Measurements from ENCODE around the gene TIAM2. TPM values are rescaled to one million over a fixed set of nuclear protein-coding genes. Genes with fewer than 3 reads are reported as not detected.
"Not testable (repeated sequence)": the region's sequence is repeated elsewhere in the genome, so short reads cannot be mapped to it uniquely, and the experiment has no call there.

The TIAM2 gene
- total RNA-seq, 2 donors from 2014 or later: 2.5 to 12.5 TPM

DNA sequence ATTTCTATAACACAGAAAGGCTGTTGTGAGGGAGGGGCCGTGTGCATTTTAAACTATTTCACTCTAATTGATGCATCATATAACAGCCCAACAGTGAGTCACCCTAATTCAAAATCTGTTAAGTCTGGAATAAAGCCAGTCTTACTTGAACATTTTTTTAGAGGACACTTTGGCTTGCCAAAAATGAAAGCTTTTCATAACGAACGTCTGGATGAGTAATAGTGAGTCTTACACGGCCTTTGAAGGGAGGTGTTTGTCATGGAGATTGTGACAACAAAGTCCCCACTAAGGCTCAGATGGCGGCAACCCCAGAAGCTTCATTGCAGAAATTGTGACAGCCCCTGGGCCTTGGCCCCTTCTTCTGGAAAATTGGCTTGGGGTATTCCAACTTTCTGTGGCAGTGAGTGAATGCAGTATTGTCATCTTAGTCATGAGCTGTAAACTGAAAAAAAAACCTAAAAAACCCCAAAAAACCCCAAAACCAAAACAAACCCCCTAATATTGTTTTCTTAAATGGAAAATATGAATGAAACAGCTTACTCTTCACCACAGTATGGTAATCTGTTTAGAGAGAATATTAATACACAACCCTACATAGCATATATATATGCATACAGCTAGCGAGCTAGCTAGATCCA is 176.1 kb downstream of the TIAM2 start:
- no peaks in the 10 kb centered on the region for H3K9me3 Mint-ChIP-seq
- H3K27ac Mint-ChIP-seq: peak overlapping the region; percentile 84 to 91
- H3K36me3 Mint-ChIP-seq: peaks cover 0 to 27% of the 10 kb centered on the region in 2 donors
- ATAC-seq (peak; percentile 95 to 97), DNase-seq (ENCODE audit: low spot score in 2 of 2) (peak; percentile 81 to 88)

DNA sequence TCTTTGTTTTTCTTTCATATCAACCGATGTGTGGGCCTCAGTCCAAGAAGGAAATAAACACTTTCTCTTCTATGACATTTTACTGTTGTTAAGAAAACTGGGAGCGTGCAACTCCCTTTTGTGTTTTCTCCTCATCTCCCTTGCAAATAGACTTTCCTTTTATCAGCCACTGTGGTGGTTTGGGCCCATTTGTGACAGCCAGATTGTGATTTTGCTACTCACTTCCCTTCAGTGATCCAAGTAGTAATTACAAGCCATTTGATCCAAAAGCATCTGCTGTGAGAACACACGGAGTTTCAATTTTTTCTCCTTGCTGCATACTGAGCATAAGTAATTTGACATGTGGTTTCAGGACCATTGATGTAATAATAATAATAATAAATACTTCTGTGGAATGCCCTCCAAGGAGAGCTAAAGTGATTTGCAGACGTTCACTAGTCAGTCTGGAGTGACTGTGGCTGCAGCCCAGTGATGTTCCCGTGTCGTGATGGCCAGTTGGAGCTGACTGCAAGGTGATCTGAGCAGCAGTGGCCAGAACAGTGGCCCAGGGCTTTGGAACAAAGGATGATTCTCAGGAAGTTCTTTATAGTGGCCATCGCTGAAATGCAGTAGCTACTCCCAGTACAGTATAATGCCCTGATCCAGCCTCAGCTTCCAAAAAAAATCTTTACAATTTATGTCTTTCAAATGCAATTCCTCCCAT is 176.8 kb downstream of the TIAM2 start:
- no peak for ATAC-seq
- Mint-ChIP-seq H3K36me3 (peaks cover 0 to 22% of the 10 kb centered on the region in 2 donors), H3K9me3 (no peaks in the 10 kb centered on the region), H3K27ac (peak overlapping the region; percentile 84 to 91)
- DNase-seq (ENCODE audit: low spot score in 2 of 2): no peak

DNA sequence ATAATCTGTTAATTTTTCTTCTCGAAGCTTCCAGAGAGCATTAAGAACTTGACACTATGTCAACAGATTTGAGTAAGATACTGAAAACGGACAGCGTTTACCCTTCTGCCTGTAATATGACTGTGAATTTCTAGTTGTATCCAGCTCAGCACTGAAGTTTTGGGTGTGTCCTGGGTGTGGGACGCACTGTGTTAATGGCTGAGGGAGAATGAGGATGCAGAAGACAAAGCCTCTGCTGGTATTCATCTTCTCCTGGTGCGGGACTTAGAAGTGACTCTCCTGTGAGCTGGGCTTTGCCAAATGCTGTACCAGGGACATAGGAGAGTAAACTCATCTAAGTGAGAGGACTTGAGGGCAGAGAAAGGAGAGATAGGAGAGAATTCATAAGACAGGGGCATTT is 178.4 kb downstream of the TIAM2 start:
- Mint-ChIP-seq H3K27ac (peak overlapping the region; percentile 0 to 38), H3K36me3 (peaks cover 0 to 21% of the 10 kb centered on the region in 2 donors)

DNA sequence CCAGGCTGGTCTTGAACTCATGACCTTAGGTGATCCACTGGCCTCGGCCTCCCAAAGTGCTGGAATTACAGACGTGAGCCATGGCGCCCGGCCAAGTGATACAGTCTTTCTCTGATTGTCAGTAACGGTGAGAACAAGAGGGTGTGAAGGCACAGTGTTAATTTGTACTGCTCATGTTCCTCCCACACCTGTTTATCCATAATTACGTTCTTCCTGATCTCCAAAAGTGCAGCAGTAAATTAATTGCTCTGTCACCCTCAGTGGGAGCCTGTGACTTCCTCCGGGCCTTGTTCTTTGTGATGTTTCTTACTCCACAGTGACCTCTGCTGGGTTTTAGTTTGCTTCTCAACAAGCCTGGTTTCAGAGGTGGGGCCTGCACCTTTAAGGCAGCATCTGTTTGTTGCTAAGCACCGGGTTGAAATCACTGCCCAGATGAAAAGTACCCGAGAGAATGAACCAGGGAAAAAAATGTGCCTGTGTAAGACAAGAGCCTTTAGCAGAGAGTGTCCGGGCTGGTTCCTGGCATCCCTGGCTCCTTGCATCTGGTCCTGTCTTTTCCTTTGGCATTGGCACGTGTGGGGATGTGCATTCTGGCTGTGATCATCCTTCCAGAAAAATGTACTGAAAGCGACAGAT is 179.6 kb downstream of the TIAM2 start:
- H3K36me3 Mint-ChIP-seq: peaks cover 0 to 13% of the 10 kb centered on the region in 2 donors
- no peaks in the 10 kb centered on the region for H3K9me3 Mint-ChIP-seq
- ATAC-seq: peak; percentile 29 to 34
- H3K27ac Mint-ChIP-seq: no peak overlapping the region
- peak in 1 of 2 donors; percentile 63 for DNase-seq (ENCODE audit: low spot score in 2 of 2)

More for the DNA sequence above, 178.4 kb downstream of the TIAM2 start:
- H3K9me3 Mint-ChIP-seq: no peaks in the 10 kb centered on the region
- ATAC-seq (no peak), DNase-seq (ENCODE audit: low spot score in 2 of 2) (no peak)

DNA sequence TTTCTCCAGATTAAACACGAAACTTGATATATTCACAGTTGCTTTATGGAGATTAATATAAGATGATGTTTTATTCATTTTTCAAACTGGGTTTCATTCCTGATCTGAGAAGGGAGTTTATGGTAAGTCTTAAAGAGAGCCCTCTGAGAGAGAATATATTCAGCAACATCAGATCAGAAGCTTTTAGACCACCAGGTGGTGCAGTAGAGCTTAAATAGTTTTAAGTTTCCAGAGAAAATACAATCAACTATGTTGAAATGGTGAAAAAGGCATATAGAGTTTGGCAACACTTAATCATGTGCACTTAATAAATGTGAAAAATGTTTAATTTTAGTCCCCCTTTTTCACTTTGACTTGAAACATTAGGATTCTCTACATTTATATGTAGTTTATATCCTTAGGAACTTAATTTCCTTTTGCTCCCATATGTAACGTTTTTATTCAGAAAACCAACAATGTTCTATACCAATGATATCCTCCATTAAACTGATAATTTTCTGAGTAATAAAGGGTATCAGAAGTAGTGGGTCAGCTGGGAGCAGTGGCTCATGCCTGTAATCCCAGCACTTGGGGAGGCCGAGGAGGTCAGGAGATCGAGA is 182.3 kb downstream of the TIAM2 start:
- Mint-ChIP-seq H3K36me3 (peaks cover 0 to 14% of the 10 kb centered on the region in 2 donors), H3K9me3 (no peaks in the 10 kb centered on the region), H3K27ac (no peak overlapping the region)
- peak in 1 of 2 donors; percentile 58 for DNase-seq (ENCODE audit: low spot score in 2 of 2)
- ATAC-seq: peak; percentile 47 to 50

DNA sequence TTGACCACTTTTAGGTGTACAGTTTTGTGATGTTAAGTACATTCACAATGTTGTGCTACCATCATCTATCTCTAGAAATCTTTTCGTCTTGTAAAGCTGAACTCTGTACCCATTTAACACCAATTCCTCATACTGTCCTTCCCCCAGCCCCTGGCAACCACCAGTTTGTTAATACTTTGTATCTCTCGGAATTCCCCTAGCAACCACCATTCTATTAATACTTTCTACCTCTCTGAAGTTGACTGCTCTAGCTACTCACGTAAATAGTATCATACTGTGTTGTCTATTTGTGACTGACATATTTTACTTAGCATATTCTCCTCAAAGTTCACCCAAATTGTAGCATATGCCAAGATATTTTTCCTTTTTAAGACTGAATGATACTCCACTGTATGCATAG is 186.4 kb downstream of the TIAM2 start:
- no peak for ATAC-seq
- DNase-seq (ENCODE audit: low spot score in 2 of 2): no peak
- H3K36me3 Mint-ChIP-seq: peaks cover 0 to 5% of the 10 kb centered on the region in 2 donors
- peak overlapping the region in 1 of 2 donors; percentile 9 for H3K27ac Mint-ChIP-seq
- H3K9me3 Mint-ChIP-seq: no peaks in the 10 kb centered on the region

DNA sequence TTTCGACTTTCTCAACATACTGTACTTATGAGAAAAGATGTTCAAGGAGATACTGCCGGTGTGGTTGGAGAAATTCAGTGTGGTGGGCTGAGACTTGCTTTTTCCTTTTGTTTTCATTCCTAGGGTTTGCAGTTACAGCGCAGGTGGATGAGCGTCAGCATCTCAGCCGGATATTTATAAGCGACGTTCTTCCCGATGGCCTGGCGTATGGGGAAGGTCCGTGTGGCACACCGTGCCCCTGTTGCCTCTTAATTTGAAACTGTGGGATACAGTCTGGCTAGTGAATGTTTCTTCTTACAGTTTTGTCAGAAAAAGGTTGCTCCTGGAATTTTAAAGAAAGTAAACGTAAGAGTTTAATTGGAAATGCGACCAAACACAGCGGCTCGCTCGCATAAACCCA is 187.0 kb downstream of the TIAM2 start:
- no peaks in the 10 kb centered on the region for H3K9me3 Mint-ChIP-seq
- ATAC-seq: no peak
- no peak for DNase-seq (ENCODE audit: low spot score in 2 of 2)
- peak overlapping the region in 1 of 2 donors; percentile 9 for H3K27ac Mint-ChIP-seq
- H3K36me3 Mint-ChIP-seq: peaks cover 0 to 5% of the 10 kb centered on the region in 2 donors

DNA sequence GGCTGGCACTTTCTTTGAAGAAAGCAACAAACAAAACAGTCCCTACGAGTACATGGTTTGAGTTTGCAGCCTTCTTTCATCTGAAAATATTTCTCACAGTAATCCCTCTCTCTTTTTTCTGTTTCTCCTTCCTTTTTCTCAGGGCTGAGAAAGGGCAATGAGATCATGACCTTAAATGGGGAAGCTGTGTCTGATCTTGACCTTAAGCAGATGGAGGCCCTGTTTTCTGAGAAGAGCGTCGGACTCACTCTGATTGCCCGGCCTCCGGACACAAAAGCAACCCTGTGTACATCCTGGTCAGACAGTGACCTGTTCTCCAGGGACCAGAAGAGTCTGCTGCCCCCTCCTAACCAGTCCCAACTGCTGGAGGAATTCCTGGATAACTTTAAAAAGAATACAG is 188.0 kb downstream of the TIAM2 start:
- Mint-ChIP-seq H3K9me3 (no peaks in the 10 kb centered on the region), H3K36me3 (peaks cover 0 to 5% of the 10 kb centered on the region in 2 donors), H3K27ac (peak overlapping the region in 1 of 2 donors; percentile 55)
- ATAC-seq (no peak), DNase-seq (ENCODE audit: low spot score in 2 of 2) (no peak)

DNA sequence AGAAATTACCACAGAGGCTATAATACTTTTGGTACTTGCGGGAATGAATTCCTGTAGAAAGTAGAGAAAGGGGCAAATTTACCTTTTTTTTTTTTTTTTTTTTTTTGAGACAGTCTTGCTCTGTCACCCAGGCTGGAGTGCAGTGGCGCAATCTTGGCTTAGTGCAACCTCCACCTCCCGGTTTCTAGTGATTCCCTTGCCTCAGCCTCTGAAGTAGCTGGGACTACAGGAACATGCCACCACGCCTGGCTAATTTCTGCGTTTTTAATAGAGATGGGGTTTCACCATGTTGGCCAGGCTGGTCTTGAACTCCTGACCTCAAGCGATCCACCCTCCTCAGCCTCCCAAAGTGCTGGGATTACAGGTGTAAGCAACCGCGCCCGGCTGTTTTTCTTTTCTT is 189.9 kb downstream of the TIAM2 start:
- not testable (repeated sequence) for H3K27ac Mint-ChIP-seq; DNase-seq (ENCODE audit: low spot score in 2 of 2); ATAC-seq; H3K9me3 Mint-ChIP-seq
- H3K36me3 Mint-ChIP-seq: peaks cover 0 to 12% of the 10 kb centered on the region in 2 donors

DNA sequence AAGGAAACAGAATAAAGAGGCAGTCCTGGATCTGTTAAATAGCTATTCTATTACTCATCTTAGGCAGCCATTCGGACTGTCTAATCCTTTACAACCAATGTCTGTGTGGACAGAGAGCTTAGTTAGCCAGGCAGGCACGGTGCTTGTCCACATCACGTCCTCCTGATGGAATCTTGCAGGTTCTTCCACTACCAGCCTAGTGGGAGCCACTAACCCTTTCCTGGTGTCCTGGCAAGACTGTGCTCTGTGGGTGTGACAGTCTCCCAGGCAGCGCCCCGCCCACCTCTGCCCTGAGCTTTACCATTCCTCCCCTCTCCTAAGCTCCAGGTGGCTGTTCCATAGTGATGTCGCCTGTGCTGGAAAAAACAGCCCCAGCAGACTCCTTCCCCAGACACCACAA is 190.4 kb downstream of the TIAM2 start:
- peak overlapping the region; percentile 88 to 97 for H3K27ac Mint-ChIP-seq
- no peak for ATAC-seq
- peaks cover 0 to 12% of the 10 kb centered on the region in 2 donors for H3K36me3 Mint-ChIP-seq
- peak in 1 of 2 donors; percentile 19 for DNase-seq (ENCODE audit: low spot score in 2 of 2)
- no peaks in the 10 kb centered on the region for H3K9me3 Mint-ChIP-seq

DNA sequence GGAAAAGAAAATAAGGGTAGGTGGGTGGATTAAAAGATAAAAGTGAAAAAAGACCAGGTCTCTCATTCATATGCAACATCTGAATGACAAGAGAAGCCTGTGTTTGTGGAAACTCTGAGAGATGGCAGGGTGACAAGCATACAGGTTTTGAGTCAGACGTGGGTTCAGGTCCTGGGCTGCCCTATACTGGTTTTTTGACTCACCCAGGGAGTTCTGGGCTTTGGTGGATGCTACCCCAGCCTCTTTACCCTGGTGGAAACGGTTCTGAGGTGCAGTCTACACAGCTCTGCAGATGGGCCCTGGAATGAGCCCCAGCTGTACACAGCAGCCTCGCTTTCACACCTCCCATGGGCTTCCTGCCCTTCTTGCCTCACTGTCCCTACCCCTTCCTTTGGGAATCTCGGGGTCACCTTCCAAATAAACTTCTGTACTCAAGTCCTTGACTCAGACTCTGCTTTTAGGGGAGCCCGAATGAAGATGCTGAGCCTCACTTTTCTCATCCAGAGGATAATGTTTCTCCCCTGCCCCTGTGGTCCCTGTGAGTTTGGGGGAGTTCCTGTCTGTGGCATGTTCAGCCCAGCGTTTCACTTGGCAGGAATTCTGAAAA is 191.0 kb downstream of the TIAM2 start:
- ATAC-seq (peak; percentile 97 to 98), DNase-seq (ENCODE audit: low spot score in 2 of 2) (peak; percentile 65 to 78)
- H3K9me3 Mint-ChIP-seq: no peaks in the 10 kb centered on the region
- peaks cover 0 to 13% of the 10 kb centered on the region in 2 donors for H3K36me3 Mint-ChIP-seq
- peak overlapping the region; percentile 88 to 97 for H3K27ac Mint-ChIP-seq

DNA sequence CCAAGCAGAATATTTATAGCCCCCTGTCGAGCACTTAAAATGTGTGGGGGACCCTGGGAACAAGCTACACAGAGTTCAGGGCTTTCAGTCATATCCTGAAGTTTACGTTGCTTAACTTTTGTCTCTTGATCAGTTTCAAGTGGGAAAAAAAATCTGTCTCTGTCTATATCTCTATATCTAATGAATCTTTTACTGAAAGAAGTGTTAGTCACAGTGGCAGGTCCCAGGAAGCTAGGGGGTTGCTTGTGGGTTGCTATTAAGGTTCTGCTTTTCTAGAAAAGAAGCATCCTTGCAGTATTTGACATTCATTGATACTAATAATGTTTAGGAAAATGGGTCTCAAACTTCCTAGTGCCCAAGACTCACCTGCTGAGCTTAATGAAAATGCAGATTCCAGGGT is 192.0 kb downstream of the TIAM2 start:
- DNase-seq (ENCODE audit: low spot score in 2 of 2): no peak
- Mint-ChIP-seq H3K27ac (peak overlapping the region in 1 of 2 donors; percentile 68), H3K36me3 (peaks cover 0 to 15% of the 10 kb centered on the region in 2 donors), H3K9me3 (no peaks in the 10 kb centered on the region)
- ATAC-seq: peak in 1 of 2 donors; percentile 23

DNA sequence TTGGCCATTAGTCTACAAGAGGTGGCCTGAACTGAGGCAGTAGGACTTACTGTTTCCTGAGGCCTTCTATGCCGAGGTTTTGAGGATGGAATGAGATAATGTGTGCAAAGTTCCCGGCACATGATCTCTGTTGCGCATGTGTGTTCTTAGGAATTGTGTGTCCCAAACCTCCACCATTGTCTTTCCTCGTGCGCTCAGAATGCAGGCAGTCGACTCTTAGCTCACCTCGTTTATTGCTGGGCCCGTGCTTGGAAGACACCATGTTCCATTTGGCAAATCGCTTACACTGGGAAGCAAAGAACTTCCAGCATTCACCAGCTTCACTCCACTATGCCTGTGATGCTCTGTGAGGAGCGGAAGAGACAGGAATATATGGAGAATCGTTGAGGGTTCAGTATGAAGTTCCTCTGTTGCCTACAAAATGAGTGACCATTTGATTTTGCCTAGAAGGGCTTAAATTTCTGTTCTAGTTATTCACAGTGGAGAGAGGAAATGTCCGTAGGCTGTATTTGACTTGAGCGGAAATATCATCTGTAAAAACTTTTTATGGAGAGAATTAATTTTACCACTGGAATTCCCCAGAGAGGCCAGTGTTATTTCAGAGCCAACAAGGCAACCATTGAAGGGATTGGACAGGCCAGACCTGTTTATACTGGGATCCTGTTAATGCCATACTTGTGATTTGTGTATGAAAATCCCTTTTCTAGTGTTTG is 193.0 kb downstream of the TIAM2 start:
- DNase-seq (ENCODE audit: low spot score in 2 of 2): no peak
- H3K36me3 Mint-ChIP-seq: peaks cover 0 to 15% of the 10 kb centered on the region in 2 donors
- no peak for ATAC-seq
- H3K9me3 Mint-ChIP-seq: no peaks in the 10 kb centered on the region
- no peak overlapping the region for H3K27ac Mint-ChIP-seq

DNA sequence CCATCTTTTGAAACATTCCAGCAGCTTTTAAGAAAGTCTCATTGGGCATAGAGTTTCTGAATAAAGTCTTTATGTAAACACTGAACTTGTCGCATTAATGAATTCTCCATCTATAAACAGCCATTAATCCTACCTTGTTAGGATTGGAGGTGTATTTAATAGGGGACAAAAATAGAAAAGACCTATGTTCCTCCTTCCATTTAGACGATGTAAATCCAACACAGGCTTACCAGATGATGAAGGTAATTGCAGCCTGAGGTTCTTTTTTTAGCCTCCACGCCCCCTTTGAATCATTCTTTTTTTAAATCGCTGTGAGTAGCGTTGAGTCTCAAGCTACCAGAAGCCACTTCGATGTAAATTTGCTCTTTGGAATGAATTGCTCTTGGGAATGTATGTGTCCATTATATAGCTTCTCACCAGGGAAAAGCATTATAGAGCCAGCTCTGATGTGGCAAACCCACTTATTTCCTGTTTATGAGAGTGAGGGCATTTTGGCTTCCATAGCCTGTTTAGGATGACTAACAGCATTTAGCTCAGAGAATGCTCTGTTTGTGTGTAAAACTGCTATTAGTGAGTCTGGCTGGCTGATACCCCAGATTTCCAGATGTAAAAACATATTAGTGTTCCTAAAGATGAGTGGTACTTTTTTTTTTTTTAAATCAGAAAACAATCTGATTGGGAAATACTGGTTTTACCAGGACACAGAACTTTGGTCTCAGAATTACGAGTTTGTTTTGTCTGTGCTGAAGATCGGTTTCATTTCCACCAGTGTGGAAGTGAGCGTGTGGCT is 193.8 kb downstream of the TIAM2 start:
- ATAC-seq (no peak), DNase-seq (ENCODE audit: low spot score in 2 of 2) (no peak)
- Mint-ChIP-seq H3K36me3 (peaks cover 0 to 15% of the 10 kb centered on the region in 2 donors), H3K27ac (no peak overlapping the region), H3K9me3 (no peaks in the 10 kb centered on the region)

DNA sequence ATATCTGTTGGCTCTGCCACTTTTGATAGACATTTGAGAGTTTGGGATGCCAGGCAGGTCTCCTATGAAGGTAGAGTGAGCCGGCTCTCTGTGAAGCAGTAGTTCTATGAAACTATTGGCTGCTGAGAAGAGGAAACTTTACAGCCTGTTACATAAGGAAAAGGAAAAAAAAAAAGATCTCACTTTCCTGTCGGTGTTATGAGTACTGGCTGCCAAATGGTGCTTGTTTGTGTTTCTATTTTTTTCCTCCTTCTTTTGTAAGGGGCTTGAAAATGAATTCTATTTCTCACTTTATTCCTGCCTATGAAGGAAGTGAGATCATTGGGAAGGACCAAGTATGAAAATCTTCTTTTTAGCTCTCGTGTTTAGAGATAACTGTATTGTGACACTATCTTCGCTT is 195.6 kb downstream of the TIAM2 start:
- peaks cover 0 to 2% of the 10 kb centered on the region in 2 donors for H3K9me3 Mint-ChIP-seq
- no peak overlapping the region for H3K27ac Mint-ChIP-seq
- peaks cover 0 to 17% of the 10 kb centered on the region in 2 donors for H3K36me3 Mint-ChIP-seq
- DNase-seq (ENCODE audit: low spot score in 2 of 2) (no peak), ATAC-seq (no peak)

All from activated naive CD4-positive, alpha-beta T cell treated with anti-CD3 and anti-CD28 coated beads, Interleukin-2, amount 50 U/mL, for 72 hours (primary cell).